HEK293T (cell line): ENCODE results near the gene CYP27C1.

Source experiments
- FOXM1 ChIP-seq: fragments of 450-650 bp; IDR thresholded peaks from 2 replicates; pipeline ENCODE4 v1.6.1; 2017; ENCODE audit warnings: mild to moderate bottlenecking, borderline replicate concordance
- SUZ12 ChIP-seq: fragments of 450-650 bp; IDR thresholded peaks from 2 replicates; pipeline ENCODE4 v1.6.1; 2016; ENCODE audit warnings: mild to moderate bottlenecking
- ZNF384 ChIP-seq: fragments of 450-650 bp; IDR thresholded peaks from 2 replicates; pipeline ENCODE4 v1.6.1; 2016

- TF ChIP-seq ZNF384: no peak
- no peak for TF ChIP-seq FOXM1
- no peak for TF ChIP-seq SUZ12
These were observed 8.0 kb upstream of the CYP27C1 start for GRCh38 chr2:127228102-127228501.
